Fibroblast of the aortic adventitia (primary cell): ENCODE data around the gene TUBB1. TPM values are rescaled to one million over a fixed set of nuclear protein-coding genes. Genes with fewer than 3 reads are reported as not detected.

Experiments
- DNase-seq: peaks from one replicate; pipeline ENCODE4 v3.0.0-alpha.2; 2010; ENCODE audit warnings: low read depth
- H3K4me3 ChIP-seq: 2 replicates; pipeline ENCODE4 v1.5.1; 2011; ENCODE audit warnings: low read depth, mild to moderate bottlenecking, control low read depth, low read length, moderate library complexity
- total RNA-seq: library from RNA; depleted of rRNA; stranded (reverse); fragments of >200 nt; gene quantifications from 2 replicates; pipeline ENCODE4 v1.2.3, GENCODE V29; 2012; ENCODE audit warnings: low replicate concordance
- TF ChIP-seq, protein P1 (sequence below): IDR thresholded peaks from 2 replicates; pipeline ENCODE4 v1.5.1; 2011; ENCODE audit warnings: mild to moderate bottlenecking, low read length, control low read depth, inconsistent platforms; ENCODE audit not compliant: insufficient read depth

TUBB1 gene
- total RNA-seq, 1 donor: not detected

DNA sequence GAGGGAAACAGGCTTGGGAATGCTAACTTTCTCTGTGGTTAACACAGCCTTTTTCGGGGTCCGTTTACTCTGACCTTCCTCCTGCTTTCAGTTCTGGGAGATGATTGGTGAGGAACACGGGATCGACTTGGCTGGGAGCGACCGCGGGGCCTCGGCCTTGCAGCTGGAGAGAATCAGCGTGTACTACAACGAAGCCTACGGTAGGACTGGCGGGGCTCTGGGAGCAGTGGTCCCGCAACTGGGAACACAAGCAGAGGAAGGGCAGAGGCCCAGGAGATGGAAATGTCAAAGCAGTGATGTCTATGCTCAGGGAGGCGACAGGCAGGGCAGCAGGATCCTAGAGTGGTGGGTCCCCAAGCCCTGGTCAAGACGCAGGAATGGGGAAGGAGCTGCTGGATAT is 3.5 kb downstream of the TUBB1 start:
- TF ChIP-seq, protein P1, sequence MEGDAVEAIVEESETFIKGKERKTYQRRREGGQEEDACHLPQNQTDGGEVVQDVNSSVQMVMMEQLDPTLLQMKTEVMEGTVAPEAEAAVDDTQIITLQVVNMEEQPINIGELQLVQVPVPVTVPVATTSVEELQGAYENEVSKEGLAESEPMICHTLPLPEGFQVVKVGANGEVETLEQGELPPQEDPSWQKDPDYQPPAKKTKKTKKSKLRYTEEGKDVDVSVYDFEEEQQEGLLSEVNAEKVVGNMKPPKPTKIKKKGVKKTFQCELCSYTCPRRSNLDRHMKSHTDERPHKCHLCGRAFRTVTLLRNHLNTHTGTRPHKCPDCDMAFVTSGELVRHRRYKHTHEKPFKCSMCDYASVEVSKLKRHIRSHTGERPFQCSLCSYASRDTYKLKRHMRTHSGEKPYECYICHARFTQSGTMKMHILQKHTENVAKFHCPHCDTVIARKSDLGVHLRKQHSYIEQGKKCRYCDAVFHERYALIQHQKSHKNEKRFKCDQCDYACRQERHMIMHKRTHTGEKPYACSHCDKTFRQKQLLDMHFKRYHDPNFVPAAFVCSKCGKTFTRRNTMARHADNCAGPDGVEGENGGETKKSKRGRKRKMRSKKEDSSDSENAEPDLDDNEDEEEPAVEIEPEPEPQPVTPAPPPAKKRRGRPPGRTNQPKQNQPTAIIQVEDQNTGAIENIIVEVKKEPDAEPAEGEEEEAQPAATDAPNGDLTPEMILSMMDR: no peak
- no peak for DNase-seq
- no peak overlapping the region for H3K4me3 ChIP-seq

DNA sequence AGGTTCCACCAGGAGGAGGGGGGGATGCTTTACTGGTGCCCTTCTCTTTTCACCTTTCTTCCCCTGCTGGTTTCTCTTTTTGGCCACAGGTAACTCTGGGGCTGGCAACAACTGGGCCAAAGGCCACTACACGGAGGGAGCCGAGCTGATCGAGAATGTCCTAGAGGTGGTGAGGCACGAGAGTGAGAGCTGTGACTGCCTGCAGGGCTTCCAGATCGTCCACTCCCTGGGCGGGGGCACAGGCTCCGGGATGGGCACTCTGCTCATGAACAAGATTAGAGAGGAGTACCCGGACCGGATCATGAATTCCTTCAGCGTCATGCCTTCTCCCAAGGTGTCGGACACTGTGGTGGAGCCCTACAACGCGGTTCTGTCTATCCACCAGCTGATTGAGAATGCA is 4.4 kb downstream of the TUBB1 start:
- no peak overlapping the region for H3K4me3 ChIP-seq
- DNase-seq: no peak
- TF ChIP-seq, protein P1: no peak

DNA sequence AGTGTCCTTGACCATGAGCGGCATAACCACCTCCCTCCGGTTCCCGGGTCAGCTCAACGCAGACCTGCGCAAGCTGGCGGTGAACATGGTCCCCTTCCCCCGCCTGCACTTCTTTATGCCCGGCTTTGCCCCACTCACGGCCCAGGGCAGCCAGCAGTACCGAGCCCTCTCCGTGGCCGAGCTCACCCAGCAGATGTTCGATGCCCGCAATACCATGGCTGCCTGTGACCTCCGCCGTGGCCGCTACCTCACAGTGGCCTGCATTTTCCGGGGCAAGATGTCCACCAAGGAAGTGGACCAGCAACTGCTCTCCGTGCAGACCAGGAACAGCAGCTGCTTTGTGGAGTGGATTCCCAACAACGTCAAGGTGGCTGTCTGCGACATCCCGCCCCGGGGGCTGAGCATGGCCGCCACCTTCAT is 4.9 kb downstream of the TUBB1 start:
- DNase-seq: no peak
- TF ChIP-seq, protein P1: no peak
- no peak overlapping the region for H3K4me3 ChIP-seq

DNA sequence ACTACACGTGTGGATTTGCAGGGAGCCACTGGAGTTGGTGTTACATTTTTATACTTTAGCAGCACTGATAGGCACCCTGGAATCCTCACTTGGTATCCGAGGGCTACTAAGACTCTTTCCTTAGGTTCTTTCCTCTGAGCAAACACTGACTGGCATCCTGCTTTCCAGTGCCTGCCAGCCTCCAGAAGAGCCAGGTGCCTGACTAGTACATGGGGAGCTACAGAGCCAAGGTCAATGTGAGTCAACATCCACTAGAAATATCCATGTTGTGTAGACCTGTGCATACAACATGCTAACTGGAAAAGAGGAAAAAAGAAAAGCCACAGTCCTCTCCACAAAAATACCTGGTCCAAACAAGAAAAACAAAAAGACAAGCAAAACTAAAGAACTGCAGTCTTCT is 5.9 kb downstream of the TUBB1 start:
- no peak overlapping the region for H3K4me3 ChIP-seq
- TF ChIP-seq, protein P1: no peak

DNA sequence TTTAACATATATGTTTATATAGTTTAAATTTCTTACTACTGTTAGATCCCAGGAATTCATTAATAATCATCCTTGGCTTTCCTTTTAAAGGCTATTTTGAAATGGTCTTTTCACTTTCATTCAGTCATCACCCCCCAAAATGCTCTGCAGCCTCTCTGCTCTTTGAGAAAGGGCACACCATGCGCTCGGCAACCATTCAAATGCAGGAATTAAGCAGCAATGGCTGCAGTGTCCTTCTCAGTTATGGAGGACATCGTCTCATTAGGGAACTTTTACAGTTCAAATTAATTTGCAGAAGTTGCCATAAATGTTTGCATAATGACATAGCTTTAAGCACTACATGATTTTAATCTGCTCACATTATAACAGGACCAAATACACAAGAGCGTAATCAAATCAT is 6.3 kb downstream of the TUBB1 start:
- no peak overlapping the region for H3K4me3 ChIP-seq
- TF ChIP-seq, protein P1: no peak
- DNase-seq: no peak

More for the DNA sequence above, 5.9 kb downstream of the TUBB1 start:
- no peak for DNase-seq

DNA sequence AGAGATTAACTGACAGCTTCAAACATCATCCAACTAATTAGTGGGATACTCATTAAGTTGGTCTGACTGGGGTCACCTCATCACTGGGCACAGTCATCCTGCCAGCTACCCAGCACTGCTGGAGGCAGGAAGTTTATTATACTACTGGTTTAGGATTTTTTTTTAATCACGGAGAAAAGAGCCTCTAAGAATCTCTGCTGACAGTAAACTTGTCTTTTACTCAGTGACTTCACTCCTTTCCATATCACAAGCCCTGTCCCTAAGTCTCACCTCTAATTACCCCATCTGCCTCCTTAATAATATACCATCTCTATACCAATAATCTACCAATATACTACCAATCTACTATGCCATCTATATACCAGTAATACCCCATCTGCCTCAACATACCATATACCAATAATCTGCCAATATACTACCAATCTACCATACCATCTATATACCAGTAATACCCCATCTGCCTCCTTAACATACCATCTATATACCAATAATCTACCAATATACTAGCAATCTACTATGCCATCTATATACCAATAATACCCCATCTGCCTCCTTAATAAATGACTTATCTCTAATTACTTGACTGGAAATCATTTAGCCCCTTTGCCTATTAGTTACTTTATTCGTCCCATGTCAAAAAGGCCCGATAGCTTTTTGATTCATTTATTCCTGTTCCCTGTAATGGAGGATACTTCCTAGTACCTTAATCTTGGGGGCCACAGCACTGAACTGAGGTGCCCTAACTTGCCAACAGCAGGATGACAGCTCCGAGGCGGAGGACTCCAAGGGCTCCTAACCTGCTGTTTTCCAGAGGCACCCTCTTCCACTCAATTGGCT is 7.9 kb downstream of the TUBB1 start:
- no peak overlapping the region for H3K4me3 ChIP-seq
- TF ChIP-seq, protein P1: no peak
- DNase-seq: no peak
